Spleen (tissue), 7 donors: ENCODE measurements around the gene LSMEM2.

Experiments
- CTCF ChIP-seq, 11 experiments: fragments of 200-600 bp in 7 of 11; fragments of 450-650 bp in 4 of 11; sonication (generic) in 4 of 11; IDR thresholded peaks in 8 of 11; conservative IDR thresholded peaks in 3 of 11; 1 replicate in 7 of 11; 2 replicates in 4 of 11; pipeline versions ENCODE4 v1.4.0 to v1.8.0; 2016 to 2021; ENCODE audit warnings: antibody characterized with exemption in 11 of 11, inconsistent platforms in 4 of 11, mild to moderate bottlenecking in 1 of 11
- POLR2AphosphoS5 ChIP-seq, 3 donors: sonication (generic); formaldehyde crosslinking; IDR thresholded peaks; one replicate each; pipeline ENCODE4 v1.5.1; 2017; ENCODE audit warnings: antibody characterized with exemption in 3 of 3
- donor health status: DM: no; HTN: no; CAD: no; lungs with moderate emphysema.
- donor health status: DM: no; HTN: no; CAD: no.
- donor health status: DM: no; HTN: no; CAD: no.

DNA sequence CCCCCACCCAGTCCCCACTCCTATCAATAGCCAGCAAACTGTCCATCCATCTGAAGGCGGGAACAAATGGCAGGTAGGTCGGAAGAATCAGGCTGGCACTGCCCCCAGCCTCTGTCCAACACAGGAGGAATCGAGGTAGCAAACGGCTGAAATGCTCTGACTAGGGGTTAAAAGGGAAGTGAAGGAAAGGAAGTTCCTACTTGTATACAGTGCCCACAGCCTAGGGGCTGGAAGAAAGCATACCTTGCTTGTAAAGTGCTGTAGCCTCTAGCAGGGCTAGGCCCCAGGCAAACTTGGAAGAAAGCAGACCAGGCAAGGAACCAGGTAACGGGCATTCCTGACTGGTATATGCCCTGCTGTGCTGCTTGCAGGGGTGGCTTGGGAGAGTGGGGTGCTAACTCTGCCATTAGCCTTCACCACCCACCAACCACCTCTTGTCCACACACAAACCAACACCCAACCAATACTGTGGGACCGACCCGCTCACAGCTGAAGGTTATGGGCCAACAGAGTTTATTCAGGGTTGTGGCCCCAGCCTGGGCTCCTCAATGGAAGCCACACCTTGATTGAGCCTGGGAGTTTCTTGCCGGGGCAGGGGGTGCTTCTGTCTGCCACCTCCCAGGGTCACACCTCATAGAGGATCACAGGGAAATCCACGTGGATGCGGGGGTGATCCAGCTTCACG lies 46.8 kb downstream of the LSMEM2 start:
- TF ChIP-seq POLR2AphosphoS5 (IDR thresholded peaks at IDR 0.05) (no peak), CTCF (IDR thresholded peaks at IDR 0.05 in 8 of 11, conservative IDR thresholded peaks at IDR 0.05 in 3 of 11) (no peak)
